GM08714 (cell line): Measurements from ENCODE around the gene SLC23A2.
"Not testable (repeated sequence)": the region's sequence is repeated elsewhere in the genome, so short reads cannot be mapped to it uniquely, and the experiment has no call there.

Experiments used
- H3K4me3 ChIP-seq: fragments of 200-500 bp; sonication (Bioruptor generic); 2 replicates; pipeline ENCODE4 v1.5.1; 2014; ENCODE audit warnings: mild to moderate bottlenecking, low read length, inconsistent platforms
- ZNF274 ChIP-seq: IDR thresholded peaks from 2 replicates; pipeline ENCODE4 v1.6.1; 2012; ENCODE audit warnings: mild to moderate bottlenecking, low read depth, low read length

The SLC23A2 gene

DNA sequence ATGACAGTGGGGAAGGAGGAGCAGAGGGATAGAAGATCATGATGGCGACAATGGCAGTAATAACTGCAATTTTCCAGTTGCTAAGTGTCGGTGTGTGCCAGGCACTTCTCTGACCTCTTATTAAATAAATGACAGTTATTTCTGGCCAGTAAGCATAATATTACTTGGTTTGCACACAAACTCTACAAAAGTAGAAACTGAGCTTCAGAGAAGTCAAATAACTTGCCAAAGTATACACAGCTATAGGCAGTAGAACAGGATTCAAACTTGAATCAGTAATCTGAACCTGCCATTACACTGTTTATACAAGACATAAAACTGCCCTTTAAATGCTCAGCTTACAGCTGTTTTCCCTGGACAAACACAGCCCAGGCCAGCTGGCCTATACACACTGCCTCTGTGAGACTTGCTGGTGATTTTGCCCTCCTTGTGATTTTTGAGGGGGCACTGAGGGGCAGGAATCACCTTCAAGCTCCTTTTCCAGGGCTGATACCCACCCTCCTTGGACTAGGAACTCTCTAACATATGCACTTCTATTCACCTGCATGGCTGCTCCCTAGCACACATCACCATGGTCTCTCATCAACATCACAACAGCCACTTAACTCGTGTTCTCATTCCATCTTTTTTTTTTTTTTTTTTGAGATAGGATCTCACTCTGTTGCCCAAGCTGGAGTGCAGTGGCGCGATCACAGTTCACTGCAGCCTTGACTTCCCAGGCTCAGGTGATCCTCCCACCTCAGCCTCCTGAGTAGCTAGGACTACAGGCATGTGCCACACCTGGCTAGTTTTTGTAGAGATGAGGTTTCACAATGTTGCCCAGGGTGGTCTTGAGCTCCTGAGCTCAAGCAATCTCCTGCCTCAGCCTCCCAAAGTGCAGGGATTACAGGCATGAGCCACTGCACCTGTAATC lies 63.6 kb downstream of the SLC23A2 start:
- TF ChIP-seq ZNF274 = no peak
- H3K4me3 ChIP-seq = no peak overlapping the region

- no peak overlapping the region for H3K4me3 ChIP-seq
- TF ChIP-seq ZNF274 = no peak
Observed at GRCh38 chr20:4936851-4937406, 64.4 kb downstream of the SLC23A2 start.

GRCh38 chr20:4936392-4936850 lies 64.9 kb downstream of the SLC23A2 start:
- no peak for TF ChIP-seq ZNF274
- no peak overlapping the region for H3K4me3 ChIP-seq

- TF ChIP-seq ZNF274 = no peak
- no peak overlapping the region for H3K4me3 ChIP-seq
Observed at GRCh38 chr20:4932061-4932460, 69.2 kb downstream of the SLC23A2 start.

DNA sequence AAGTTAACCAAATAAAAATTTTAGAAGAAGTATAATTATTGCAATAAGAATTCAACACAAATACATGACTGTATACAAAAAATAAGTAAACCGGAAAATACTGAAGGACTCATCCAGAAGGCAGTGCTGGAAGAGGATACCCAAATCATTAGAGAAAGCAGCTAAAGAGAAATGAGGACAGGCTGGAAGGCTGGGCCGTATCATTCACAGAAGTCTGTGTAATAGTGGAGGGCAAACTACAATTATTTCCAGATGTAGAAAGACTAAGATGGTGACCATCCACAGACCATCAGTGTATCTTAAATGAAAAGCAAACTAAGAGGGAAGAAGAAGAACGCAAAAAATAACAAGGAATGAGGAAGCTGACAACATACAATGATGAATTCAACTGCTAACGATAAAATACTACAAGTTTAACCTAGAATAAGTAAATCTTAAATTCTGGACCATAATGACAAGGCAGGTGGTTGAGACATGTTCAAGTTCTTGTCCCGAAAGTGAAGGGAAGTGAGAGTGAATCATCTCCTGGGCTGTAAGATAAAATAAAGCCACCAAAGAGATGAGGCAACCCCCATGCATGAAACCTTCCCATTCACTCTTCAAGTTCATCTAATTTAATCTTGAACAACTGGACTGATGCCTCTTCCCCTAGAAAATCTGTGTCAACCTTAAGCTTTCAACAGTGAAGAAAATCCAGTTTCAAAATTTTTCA lies 71.5 kb downstream of the SLC23A2 start:
- H3K4me3 ChIP-seq = no peak overlapping the region
- TF ChIP-seq ZNF274 = no peak

DNA sequence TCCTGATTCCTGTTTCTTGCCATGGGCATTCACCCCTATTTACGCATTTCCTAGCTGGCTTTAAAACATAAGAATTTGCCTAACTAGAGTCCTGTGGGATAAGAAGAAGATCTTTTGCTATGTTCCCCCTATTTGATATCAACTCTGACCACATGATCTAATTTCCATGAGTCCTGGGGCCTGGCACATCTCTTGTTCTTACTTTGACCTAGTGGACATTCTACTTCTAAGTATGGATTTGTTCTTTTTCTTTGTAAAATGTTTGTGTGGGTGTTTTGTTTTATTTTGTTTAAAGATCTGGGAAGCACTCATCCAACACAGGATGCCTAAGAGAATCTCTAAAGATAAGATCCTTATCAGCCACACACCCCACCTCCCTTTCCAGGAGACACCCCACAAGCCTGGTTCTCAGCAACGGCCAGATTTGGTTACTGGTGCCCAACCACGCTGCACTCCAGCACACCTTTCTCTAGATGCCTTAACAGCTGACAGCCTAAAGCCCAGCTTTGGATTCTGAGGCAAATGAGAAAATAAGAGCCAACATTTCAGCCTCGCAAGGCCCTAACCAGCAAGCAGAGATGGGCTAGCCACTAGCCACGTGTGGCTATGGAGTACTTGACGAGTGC lies 74.7 kb downstream of the SLC23A2 start:
- TF ChIP-seq ZNF274 = no peak
- no peak overlapping the region for H3K4me3 ChIP-seq

- H3K4me3 ChIP-seq = no peak overlapping the region
- no peak for TF ChIP-seq ZNF274
Observed at GRCh38 chr20:4925842-4926530, 75.3 kb downstream of the SLC23A2 start.

DNA sequence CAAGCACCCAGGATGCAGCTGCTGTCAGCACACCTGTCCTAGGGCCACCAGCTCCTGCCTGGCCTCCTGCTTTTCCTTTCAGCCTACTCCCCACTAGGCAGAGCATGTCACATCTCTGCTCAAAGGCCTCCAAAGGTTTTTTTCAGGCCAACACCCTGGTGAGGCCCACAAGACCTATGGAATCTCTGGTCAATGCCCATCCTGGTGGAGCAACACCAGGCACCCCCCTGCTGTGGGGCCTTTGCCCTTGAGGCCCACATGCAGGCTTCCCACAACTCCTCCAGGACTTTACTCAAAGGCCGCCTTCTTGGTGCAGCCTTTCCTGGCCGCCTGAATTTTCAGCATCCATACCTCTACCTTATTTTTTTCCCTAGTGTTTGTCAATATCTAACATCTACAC lies 76.9 kb downstream of the SLC23A2 start:
- TF ChIP-seq ZNF274 = no peak
- no peak overlapping the region for H3K4me3 ChIP-seq

GRCh38 chr20:4924032-4924431 lies 77.3 kb downstream of the SLC23A2 start:
- TF ChIP-seq ZNF274 = no peak
- H3K4me3 ChIP-seq = no peak overlapping the region

DNA sequence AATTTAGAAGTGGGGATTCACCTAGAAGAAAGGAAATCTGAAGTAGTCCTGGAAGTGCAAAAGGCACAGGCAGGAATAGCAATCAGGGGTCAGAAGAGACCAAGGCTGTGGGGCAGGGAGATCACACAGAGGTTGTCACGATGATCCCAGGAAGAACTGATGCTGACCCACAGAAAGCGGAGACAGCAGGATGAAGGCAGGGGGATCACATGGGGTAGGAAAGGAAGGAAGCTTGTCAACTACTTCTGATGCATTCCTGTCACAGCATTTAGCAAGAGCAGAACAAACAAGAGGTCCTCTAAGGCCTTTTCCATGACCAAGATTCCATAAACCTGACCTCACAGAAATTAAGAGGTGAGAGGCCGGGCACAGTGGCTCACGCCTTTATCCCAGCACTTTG lies 79.1 kb downstream of the SLC23A2 start:
- H3K4me3 ChIP-seq = no peak overlapping the region
- TF ChIP-seq ZNF274 = no peak

GRCh38 chr20:4921271-4921670 lies 80.0 kb downstream of the SLC23A2 start:
- not testable (repeated sequence) for H3K4me3 ChIP-seq

- no peak overlapping the region for H3K4me3 ChIP-seq
- no peak for TF ChIP-seq ZNF274
Observed at GRCh38 chr20:4920655-4921054, 80.7 kb downstream of the SLC23A2 start.

DNA sequence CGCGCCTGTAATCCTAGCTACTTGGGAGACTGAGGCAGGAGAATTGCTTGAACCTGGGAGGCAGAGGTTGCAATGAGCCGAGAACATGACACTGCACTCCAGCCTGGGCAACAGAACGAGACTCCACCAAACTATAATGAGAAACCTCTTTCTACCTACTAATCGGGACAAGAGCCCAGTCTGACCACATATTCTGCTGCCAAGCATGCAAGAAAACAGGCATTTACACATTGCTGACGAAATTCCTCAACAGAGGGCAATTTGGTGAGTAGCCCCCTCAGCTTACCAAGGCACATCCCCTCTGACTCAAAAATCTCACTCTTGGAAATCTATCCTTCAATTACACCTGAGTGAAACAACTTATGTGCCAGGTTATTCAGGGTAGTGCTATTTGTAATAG lies 81.2 kb downstream of the SLC23A2 start:
- no peak for TF ChIP-seq ZNF274
- H3K4me3 ChIP-seq = no peak overlapping the region
